Hepatocyte (in vitro differentiated cells): ENCODE measurements around the gene TMEM192.
"Not testable (repeated sequence)": the region's sequence is repeated elsewhere in the genome, so short reads cannot be mapped to it uniquely, and the experiment has no call there.

Experiments used
- CTCF ChIP-seq: fragments of 200-600 bp; sonication (generic); IDR thresholded peaks from 2 replicates; pipeline ENCODE4 v1.5.1; 2016; ENCODE audit warnings: antibody characterized with exemption, mild to moderate bottlenecking; ENCODE audit not compliant: poor library complexity
- EZH2phosphoT487 ChIP-seq: fragments of 200-600 bp; sonication (generic); IDR thresholded peaks from one replicate; pipeline ENCODE4 v1.6.1; 2018; ENCODE audit warnings: antibody characterized with exemption, mild to moderate bottlenecking, low read depth, moderate library complexity; ENCODE audit not compliant: unreplicated experiment, severe bottlenecking

GRCh38 chr4:165073346-165073745 is 39.3 kb downstream of the TMEM192 start:
- TF ChIP-seq EZH2phosphoT487, CTCF: not testable (repeated sequence)
